HUES48 (cell line): ENCODE results near the gene SLC22A17.
A peak's percentile ranks its signal among the peaks of the same experiment; 100 is the strongest.

Source experiments
- H3K27ac ChIP-seq: one replicate; pipeline ENCODE4 v1.7.0; 2013; ENCODE audit warnings: low read depth, low read length, inconsistent platforms
- H3K27me3 ChIP-seq: 2 replicates; pipeline ENCODE4 v1.6.1; 2013; ENCODE audit warnings: mild to moderate bottlenecking, low read length; ENCODE audit not compliant: control insufficient read depth, insufficient read depth
- H3K36me3 ChIP-seq: 2 replicates; pipeline ENCODE4 v1.6.1; 2013; ENCODE audit warnings: low read length; ENCODE audit not compliant: control insufficient read depth, insufficient read depth
- H3K4me1 ChIP-seq: 2 replicates; pipeline ENCODE4 v1.6.1; 2013; ENCODE audit warnings: mild to moderate bottlenecking, low read length; ENCODE audit not compliant: control insufficient read depth, insufficient read depth
- H3K4me3 ChIP-seq: 2 replicates; pipeline ENCODE4 v1.5.1; 2013; ENCODE audit warnings: mild to moderate bottlenecking, low read depth, low read length
- H3K9ac ChIP-seq: 2 replicates; pipeline ENCODE4 v1.6.1; 2013; ENCODE audit warnings: mild to moderate bottlenecking, low read depth, low read length, moderate library complexity
- H3K9me3 ChIP-seq: 2 replicates; pipeline ENCODE4 v1.6.1; 2013; ENCODE audit warnings: low read length; ENCODE audit not compliant: control insufficient read depth, insufficient read depth

The SLC22A17 gene

GRCh38 chr14:23320584-23321571 is 31.8 kb downstream of the SLC22A17 start, which contains the start of gene PABPN1:
PABPN1 (plus strand) TSS chr14:23321457; CDS start chr14:23321470, 13 bp downstream.
- H3K36me3 ChIP-seq, result peaks cover 29% of the 10 kb centered on the region
- no peaks in the 10 kb centered on the region for H3K27me3 ChIP-seq
- peak within 1 kb of the TSS; percentile 95 for H3K27ac ChIP-seq
- H3K4me1 ChIP-seq, result peaks cover 17% of the 10 kb centered on the region; the same call in 1 of the 2 replicates
- peak within 1 kb of the TSS; percentile 94 for H3K9ac ChIP-seq
- H3K9me3 ChIP-seq, result no peaks in the 10 kb centered on the region
- H3K4me3 ChIP-seq, result peak within 1 kb of the TSS; percentile 98

GRCh38 chr14:23319746-23320583 is 32.7 kb downstream of the SLC22A17 start:
- Histone ChIP-seq H3K9me3 (no peaks in the 10 kb centered on the region), H3K36me3 (peaks cover 24% of the 10 kb centered on the region), H3K27ac (peak overlapping the region; percentile 93), H3K4me1 (peaks cover 17% of the 10 kb centered on the region; the same call in 1 of the 2 replicates), H3K4me3 (peak overlapping the region; percentile 61), H3K27me3 (no peaks in the 10 kb centered on the region), H3K9ac (peak overlapping the region; percentile 62)

GRCh38 chr14:23316300-23316699 is 36.4 kb downstream of the SLC22A17 start:
- Histone ChIP-seq H3K36me3 (no peaks in the 10 kb centered on the region), H3K9ac (no peak overlapping the region), H3K27ac (no peak overlapping the region), H3K9me3 (no peaks in the 10 kb centered on the region), H3K27me3 (no peaks in the 10 kb centered on the region), H3K4me1 (peaks cover 9% of the 10 kb centered on the region; the same call in 1 of the 2 replicates), H3K4me3 (no peak overlapping the region)

- Histone ChIP-seq H3K36me3 (peaks cover 15% of the 10 kb centered on the region), H3K9ac (no peak overlapping the region), H3K27ac (no peak overlapping the region), H3K9me3 (no peaks in the 10 kb centered on the region), H3K27me3 (no peaks in the 10 kb centered on the region), H3K4me3 (no peak overlapping the region), H3K4me1 (no peaks in the 10 kb centered on the region; the same call in 1 of the 2 replicates)
Measured at GRCh38 chr14:23310546-23310945, 42.1 kb downstream of the SLC22A17 start.

GRCh38 chr14:23308721-23309445 is 43.8 kb downstream of the SLC22A17 start:
- H3K27me3 ChIP-seq, result peaks cover 5% of the 10 kb centered on the region
- H3K9me3 ChIP-seq, result no peaks in the 10 kb centered on the region
- H3K4me1 ChIP-seq, result no peaks in the 10 kb centered on the region; the same call in 1 of the 2 replicates
- H3K36me3 ChIP-seq, result peaks cover 15% of the 10 kb centered on the region
- H3K27ac ChIP-seq, result no peak overlapping the region
- H3K9ac ChIP-seq, result no peak overlapping the region
- no peak overlapping the region for H3K4me3 ChIP-seq

GRCh38 chr14:23307687-23308644 is 44.7 kb downstream of the SLC22A17 start:
- Histone ChIP-seq H3K27ac (no peak overlapping the region), H3K36me3 (peaks cover 15% of the 10 kb centered on the region), H3K27me3 (peaks cover 14% of the 10 kb centered on the region), H3K4me1 (no peaks in the 10 kb centered on the region; the same call in 1 of the 2 replicates), H3K9me3 (no peaks in the 10 kb centered on the region), H3K9ac (no peak overlapping the region), H3K4me3 (peak overlapping the region; percentile 73; the same call in 1 of the 2 replicates)

GRCh38 chr14:23307146-23307530 is 45.5 kb downstream of the SLC22A17 start:
- peak overlapping the region; percentile 65 for H3K9ac ChIP-seq
- peaks cover 15% of the 10 kb centered on the region for H3K27me3 ChIP-seq
- H3K27ac ChIP-seq, result peak overlapping the region; percentile 86
- H3K9me3 ChIP-seq, result no peaks in the 10 kb centered on the region
- peaks cover 15% of the 10 kb centered on the region for H3K36me3 ChIP-seq
- no peaks in the 10 kb centered on the region; the same call in 1 of the 2 replicates for H3K4me1 ChIP-seq
- peak overlapping the region; percentile 73 for H3K4me3 ChIP-seq

- H3K27ac ChIP-seq, result peak within 1 kb of the TSS; percentile 86
- H3K9ac ChIP-seq, result peak within 1 kb of the TSS; percentile 65
- peaks cover 15% of the 10 kb centered on the region for H3K27me3 ChIP-seq
- peaks cover 15% of the 10 kb centered on the region for H3K36me3 ChIP-seq
- H3K4me1 ChIP-seq, result no peaks in the 10 kb centered on the region; the same call in 1 of the 2 replicates
- peak within 1 kb of the TSS; percentile 73 for H3K4me3 ChIP-seq
- H3K9me3 ChIP-seq, result no peaks in the 10 kb centered on the region
Measured at GRCh38 chr14:23306412-23307145, 46.1 kb downstream of the SLC22A17 start, which contains the start of gene BCL2L2. BCL2L2 (plus strand) TSS chr14:23306833; CDS start chr14:23307768, 935 bp downstream.
